Hematopoietic multipotent progenitor cell treated with erythropoietin and hydrocortisone succinate and interleukin-3 and kit ligand, for 15 days (in vitro differentiated cells): Measurements from ENCODE around the gene VANGL2.

Experiments
- DNase-seq: peaks from one replicate; pipeline ENCODE4 v3.0.0-alpha.2; 2015; ENCODE audit warnings: low spot score

VANGL2 gene

GRCh38 chr1:160428655-160429054, 28.3 kb downstream of the VANGL2 start:
- DNase-seq, result peak; percentile 60

- DNase-seq, result no peak
Measured at GRCh38 chr1:160429125-160429561, 28.8 kb downstream of the VANGL2 start.

- DNase-seq, result no peak
Measured at GRCh38 chr1:160429702-160430535, 29.6 kb downstream of the VANGL2 start.

- no peak for DNase-seq
Measured at GRCh38 chr1:160431006-160431405, 30.6 kb downstream of the VANGL2 start.

- no peak for DNase-seq
Measured at GRCh38 chr1:160431571-160431970, 31.2 kb downstream of the VANGL2 start.

- no peak for DNase-seq
Measured at GRCh38 chr1:160432371-160432786, 32.0 kb downstream of the VANGL2 start.

- DNase-seq, result no peak
Measured at GRCh38 chr1:160436966-160437365, 36.6 kb downstream of the VANGL2 start.

- no peak for DNase-seq
Measured at GRCh38 chr1:160437432-160438316, 37.3 kb downstream of the VANGL2 start.

GRCh38 chr1:160438317-160438918, 38.1 kb downstream of the VANGL2 start:
- no peak for DNase-seq

GRCh38 chr1:160438935-160439334, 38.6 kb downstream of the VANGL2 start:
- no peak for DNase-seq

- DNase-seq, result no peak
Measured at GRCh38 chr1:160439718-160440117, 39.4 kb downstream of the VANGL2 start.

- DNase-seq, result no peak
Measured at GRCh38 chr1:160446945-160447600, 46.7 kb downstream of the VANGL2 start.

GRCh38 chr1:160449494-160449893, 49.1 kb downstream of the VANGL2 start:
- no peak for DNase-seq

- no peak for DNase-seq
Measured at GRCh38 chr1:160451119-160451858, 50.9 kb downstream of the VANGL2 start.

- DNase-seq, result no peak
Measured at GRCh38 chr1:160451859-160452232, 51.5 kb downstream of the VANGL2 start.

GRCh38 chr1:160453443-160453842, 53.1 kb downstream of the VANGL2 start:
- no peak for DNase-seq

GRCh38 chr1:160454371-160455152, 54.2 kb downstream of the VANGL2 start:
- no peak for DNase-seq

GRCh38 chr1:160455153-160455517, 54.8 kb downstream of the VANGL2 start:
- no peak for DNase-seq

- no peak for DNase-seq
Measured at GRCh38 chr1:160459056-160459455, 58.7 kb downstream of the VANGL2 start.

GRCh38 chr1:160459687-160460086, 59.3 kb downstream of the VANGL2 start:
- no peak for DNase-seq

- no peak for DNase-seq
Measured at GRCh38 chr1:160460214-160460642, 59.9 kb downstream of the VANGL2 start.
